Heart left ventricle (tissue), 16 donors: Measurements from ENCODE around the gene SLC16A10. TPM values are rescaled to one million over a fixed set of nuclear protein-coding genes. Genes with fewer than 3 reads are reported as not detected.
"Not testable (repeated sequence)": the region's sequence is repeated elsewhere in the genome, so short reads cannot be mapped to it uniquely, and the experiment has no call there.

Experiments
- ATAC-seq, 4 donors: fragments of 200-7000 bp; cut with Tn5 transposase; one replicate each; pipeline ENCODE4 v1.9.1; 2020 to 2022; ENCODE audit warnings: moderate library complexity in 4 of 4, mild to moderate bottlenecking in 3 of 4, moderate number of reproducible peaks in 1 of 4
- DNase-seq, 5 donors: peaks; one replicate each; pipeline ENCODE4 v3.0.0-alpha.2; 2020
- H3K27ac ChIP-seq, 12 donors: fragments of 200-600 bp; sonication (generic) in 4 of 12; one replicate each; pipeline versions ENCODE4 v1.5.0 to v1.8.0; 2016 to 2022; ENCODE audit warnings: mild to moderate bottlenecking in 2 of 12
- H3K27me3 ChIP-seq, 9 donors: fragments of 200-600 bp; sonication (generic) in 2 of 9; one replicate each; pipeline versions ENCODE4 v1.5.1 to v1.8.0; 2016 to 2022; ENCODE audit warnings: mild to moderate bottlenecking in 3 of 9
- H3K36me3 ChIP-seq, 9 donors: fragments of 200-600 bp; sonication (generic) in 2 of 9; one replicate each; pipeline versions ENCODE4 v1.5.0 to v1.8.0; 2018 to 2022; ENCODE audit warnings: mild to moderate bottlenecking in 2 of 9
- H3K4me1 ChIP-seq, 12 donors: fragments of 200-600 bp; sonication (generic) in 4 of 12; one replicate each; pipeline versions ENCODE4 v1.5.0 to v1.8.0; 2016 to 2022; ENCODE audit warnings: mild to moderate bottlenecking in 3 of 12
- H3K4me3 ChIP-seq, 12 donors: fragments of 200-600 bp; sonication (generic) in 4 of 12; one replicate each; pipeline versions ENCODE4 v1.5.0 to v1.8.0; 2017 to 2022; ENCODE audit warnings: mild to moderate bottlenecking in 9 of 12, moderate library complexity in 4 of 12
- H3K9me3 ChIP-seq, 12 donors: fragments of 200-600 bp; sonication (generic) in 4 of 12; one replicate each; pipeline versions ENCODE4 v1.5.0 to v1.8.0; 2016 to 2022; ENCODE audit warnings: mild to moderate bottlenecking in 1 of 12
- CTCF ChIP-seq, 12 donors: fragments of 200-600 bp; sonication (generic) in 4 of 12; IDR thresholded peaks; one replicate each; pipeline versions ENCODE4 v1.5.0 to v1.8.0; 2018 to 2022; ENCODE audit warnings: antibody characterized with exemption in 12 of 12, mild to moderate bottlenecking in 5 of 12
- POLR2A ChIP-seq, 2 donors: fragments of 450-650 bp; IDR thresholded peaks; one replicate each; pipeline ENCODE4 v1.6.1; 2017; ENCODE audit warnings: antibody characterized with exemption in 2 of 2, mild to moderate bottlenecking in 2 of 2, moderate library complexity in 2 of 2
- WGBS, 4 donors: extraction: QIAGEN DNeasy Blood & Tissue Kit in 2 of 4; methylation state at CpG; one replicate each; pipeline versions ENCODE4 v1.1.5 to v1.1.7; 2013 to 2018; 5-methylcytosine and 5-hydroxymethylcytosine counted together
- intact Hi-C, 10 donors: fragments of 100-400 bp; cut with DNase I; formaldehyde crosslinking; loops; one replicate each; pipeline versions ENCODE4 v1.11.1 to v1.14.2; 2022
- polyA plus RNA-seq, 2 donors: library from polyadenylated mRNA; stranded (reverse); fragments of 200-250 nt; gene quantifications; one replicate each; pipeline ENCODE4 v1.2.3, GENCODE V29; 2013
- total RNA-seq, 9 donors: library from RNA; depleted of rRNA in 2 of 9; stranded (reverse); fragments of >200 nt in 2 of 9; fragmentation: NEBNext Ultra II Directional in 3 of 9; extraction: Animal tissue kit (Norgen Biotek cat#: 25700) in 3 of 9; gene quantifications; one replicate each; pipeline versions ENCODE4 v1.1.0 to v1.2.4, GENCODE V29; 2016 to 2023
- donor health status: ischemic (EF 13 %, LVEDD 7.1; RV severe dilation, severe dysfunction).
- donor health status: healthy with polysubstance abuse.
- donor health status: DM: no; HTN: yes; CAD: no.
- donor health status: DM: no; HTN: no; CAD: no.
- donor health status: ischemic (EF 25% LVEDD 6.9; RV normal size, moderate dysfunction).
- donor health status: ischemic (EF 25% LVEDD 5.7; RV mildly dilated, moderate dysfunction).
- donor health status: healthy.
- donor health status: DM: yes; HTN: yes; CAD: no.
- donor health status: ischemic (EF 35%, LVEDD 5.7; RV mildly dilated, moderate dysfunction).
- donor health status: nonischemic (EF 11% LVEDD 7.7; RV severe dilation, severe dysfunction).
- donor health status: DM: yes; HTN: yes; CAD: no.
- donor health status: PGD.
- donor health status: ischemic (EF 29% LVEDD 5.4; RV normal size, mild dysfunction).
- donor health status: nonischemic (EF 23%, LVEDD 6.1; RV moderate dilation, normal function).

The SLC16A10 gene
- total and polyA plus RNA-seq, 11 donors: 1.9 to 16.7 (median 6.6) TPM

GRCh38 chr6:111088668-111089003 lies 1.3 kb downstream of the SLC16A10 start:
- H3K9me3 ChIP-seq: no peaks in the 10 kb centered on the region
- intact Hi-C loops: loop anchor here in 1 of 10 donors (10.0 kb wide), 1 partner anchor 116 kb away; no protein-coding TSS in a partner anchor
- peaks cover 0 to 18% (median 9%) of the 10 kb centered on the region in 12 donors for H3K4me1 ChIP-seq
- TF ChIP-seq POLR2A (IDR thresholded peaks at IDR 0.05): no peak
- ATAC-seq: no peak
- H3K36me3 ChIP-seq: no peaks in the 10 kb centered on the region
- peaks cover 0 to 39% (median 10%) of the 10 kb centered on the region in 9 donors for H3K27me3 ChIP-seq
- no peak for DNase-seq
- peak overlapping the region in 2 of 12 donors; percentile 70 to 75 for H3K27ac ChIP-seq
- peak overlapping the region; percentile 47 to 76 (median 62) for H3K4me3 ChIP-seq
- 20 to 26% (median 23%) methylated on average over 5 of the region's 5 CpGs for WGBS, 4 donors

- no peak for ATAC-seq
- H3K27ac ChIP-seq: no peak overlapping the region
These were observed 3.5 kb downstream of the SLC16A10 start for GRCh38 chr6:111090766-111091165.

GRCh38 chr6:111091987-111092386 lies 4.7 kb downstream of the SLC16A10 start:
- Histone ChIP-seq H3K27ac (no peak overlapping the region), H3K4me1 (peaks cover 0 to 13% (median 3%) of the 10 kb centered on the region in 12 donors), H3K4me3 (no peak overlapping the region), H3K9me3 (no peaks in the 10 kb centered on the region), H3K27me3 (peaks cover 0 to 25% (median 4%) of the 10 kb centered on the region in 9 donors), H3K36me3 (no peaks in the 10 kb centered on the region)
- ATAC-seq: no peak
- DNase-seq: no peak
- 67 to 91% (median 87%) methylated on average over 3 of the region's 3 CpGs for WGBS, 4 donors
- TF ChIP-seq POLR2A (IDR thresholded peaks at IDR 0.05) (no peak), CTCF (IDR thresholded peaks at IDR 0.05) (no peak)
- intact Hi-C loops: no loop called here

More at GRCh38 chr6:111090766-111091165, 3.5 kb downstream of the SLC16A10 start:
- TF ChIP-seq CTCF (IDR thresholded peaks at IDR 0.05): no peak
- TF ChIP-seq POLR2A (IDR thresholded peaks at IDR 0.05): no peak
- H3K36me3 ChIP-seq: no peaks in the 10 kb centered on the region
- peaks cover 0 to 37% (median 10%) of the 10 kb centered on the region in 9 donors for H3K27me3 ChIP-seq
- WGBS, 4 donors: 66 to 74% (median 71%) methylated on average over 4 of the region's 4 CpGs
- no peaks in the 10 kb centered on the region for H3K9me3 ChIP-seq
- no peak for DNase-seq
- H3K4me3 ChIP-seq: no peak overlapping the region
- intact Hi-C loops: no loop called here
- H3K4me1 ChIP-seq: peaks cover 0 to 18% (median 9%) of the 10 kb centered on the region in 12 donors

GRCh38 chr6:111095488-111095887 lies 8.2 kb downstream of the SLC16A10 start:
- H3K36me3 ChIP-seq, DNase-seq, H3K27ac ChIP-seq, H3K27me3 ChIP-seq, intact Hi-C loops, H3K4me3 ChIP-seq, ATAC-seq, H3K9me3 ChIP-seq, H3K4me1 ChIP-seq: not testable (repeated sequence)
- WGBS, 4 donors: 96 to 98% (median 97%) methylated on average over 1 of the region's 1 CpG

- no peak overlapping the region for H3K27ac ChIP-seq
- H3K27me3 ChIP-seq: no peaks in the 10 kb centered on the region
- intact Hi-C loops: no loop called here
- no peaks in the 10 kb centered on the region for H3K36me3 ChIP-seq
- no peak for ATAC-seq
- H3K9me3 ChIP-seq: no peaks in the 10 kb centered on the region
- TF ChIP-seq CTCF (IDR thresholded peaks at IDR 0.05) (no peak), POLR2A (IDR thresholded peaks at IDR 0.05) (no peak)
- no peak for DNase-seq
- peaks cover 0 to 3% (median 0%) of the 10 kb centered on the region in 12 donors for H3K4me1 ChIP-seq
- H3K4me3 ChIP-seq: no peak overlapping the region
- WGBS, 4 donors: 29 to 45% (median 41%) methylated on average over 3 of the region's 3 CpGs
These were observed 8.9 kb downstream of the SLC16A10 start for GRCh38 chr6:111096246-111096645.
